Measurements from ENCODE around the gene CAPZB.

DNA sequence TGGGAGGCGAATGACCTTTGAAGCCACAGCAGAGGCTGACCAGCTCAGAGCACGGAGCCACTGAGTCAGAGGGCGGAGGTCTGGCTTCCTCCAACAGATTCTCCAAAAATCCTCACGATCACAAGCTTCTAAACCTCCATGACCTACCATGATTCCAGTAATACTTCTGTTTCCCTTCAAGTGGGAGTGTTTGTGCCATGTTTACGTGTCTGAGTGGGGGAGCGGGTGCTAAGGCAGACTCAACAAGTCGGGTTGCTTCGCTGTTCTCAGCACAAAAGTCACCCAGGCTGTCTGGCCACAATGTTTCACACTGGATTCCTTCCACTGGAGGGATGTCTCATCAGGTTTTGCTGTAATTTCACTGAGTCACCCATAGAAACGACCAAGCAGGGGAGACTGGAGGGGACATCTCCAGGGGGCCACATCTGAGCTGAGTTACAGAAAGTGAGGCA, 87.0 kb downstream of the CAPZB start:
- TF ChIP-seq CTCF (IDR thresholded peaks at IDR 0.05; ENCODE audit: borderline replicate concordance, extremely low read depth, low read length, poor library complexity, severe bottlenecking) (no peak), EZH2 (IDR thresholded peaks at IDR 0.05; ENCODE audit: borderline replicate concordance, low read depth, low read length, severe bottlenecking) (no peak)

Measured in DND-41 (cell line).